Subcutaneous adipose tissue (tissue), 4 donors: ENCODE data around the gene ATG2A. TPM values are rescaled to one million over a fixed set of nuclear protein-coding genes. Genes with fewer than 3 reads are reported as not detected.

Experiments used
- total RNA-seq, 4 donors: library from RNA; depleted of rRNA; stranded (reverse); fragments of >200 nt; gene quantifications; one replicate each; pipeline ENCODE4 v1.1.0, GENCODE V29; 2016
- TF ChIP-seq, protein P1 (sequence below): fragments of 450-650 bp; IDR thresholded peaks from one replicate; pipeline ENCODE4 v1.5.1; 2016; ENCODE audit warnings: low read depth, mild to moderate bottlenecking, control low read depth, antibody characterized with exemption, moderate library complexity

Gene ATG2A
- total RNA-seq, 4 donors from 2014 or later, result 12.4 to 47.7 (median 22.2) TPM

DNA sequence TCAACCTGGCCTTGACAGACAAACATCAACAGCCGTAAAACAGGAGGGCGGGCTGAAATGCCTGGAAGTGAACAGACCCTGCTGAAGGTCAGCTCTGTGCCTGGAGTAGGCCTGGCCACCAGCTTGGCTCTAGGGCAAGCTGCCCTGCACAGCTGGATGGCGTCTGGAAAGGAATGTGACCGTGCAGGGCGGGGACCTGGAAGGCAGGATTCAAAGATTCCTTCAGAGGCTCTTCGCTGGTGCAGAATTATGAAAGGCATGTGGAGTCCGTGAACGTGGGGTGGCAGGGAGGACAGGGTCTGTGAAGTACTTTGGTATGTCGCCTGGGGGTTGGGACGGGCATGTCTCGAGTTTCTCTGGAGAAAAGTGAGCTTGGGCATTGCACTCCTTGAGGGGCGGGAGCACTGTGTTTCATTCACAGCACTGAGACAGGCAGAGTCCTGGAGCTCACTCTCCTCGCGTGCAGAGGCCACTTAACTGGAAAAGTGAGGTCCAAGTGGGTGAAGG, 40.1 kb downstream of the ATG2A start:
- TF ChIP-seq, protein P1, sequence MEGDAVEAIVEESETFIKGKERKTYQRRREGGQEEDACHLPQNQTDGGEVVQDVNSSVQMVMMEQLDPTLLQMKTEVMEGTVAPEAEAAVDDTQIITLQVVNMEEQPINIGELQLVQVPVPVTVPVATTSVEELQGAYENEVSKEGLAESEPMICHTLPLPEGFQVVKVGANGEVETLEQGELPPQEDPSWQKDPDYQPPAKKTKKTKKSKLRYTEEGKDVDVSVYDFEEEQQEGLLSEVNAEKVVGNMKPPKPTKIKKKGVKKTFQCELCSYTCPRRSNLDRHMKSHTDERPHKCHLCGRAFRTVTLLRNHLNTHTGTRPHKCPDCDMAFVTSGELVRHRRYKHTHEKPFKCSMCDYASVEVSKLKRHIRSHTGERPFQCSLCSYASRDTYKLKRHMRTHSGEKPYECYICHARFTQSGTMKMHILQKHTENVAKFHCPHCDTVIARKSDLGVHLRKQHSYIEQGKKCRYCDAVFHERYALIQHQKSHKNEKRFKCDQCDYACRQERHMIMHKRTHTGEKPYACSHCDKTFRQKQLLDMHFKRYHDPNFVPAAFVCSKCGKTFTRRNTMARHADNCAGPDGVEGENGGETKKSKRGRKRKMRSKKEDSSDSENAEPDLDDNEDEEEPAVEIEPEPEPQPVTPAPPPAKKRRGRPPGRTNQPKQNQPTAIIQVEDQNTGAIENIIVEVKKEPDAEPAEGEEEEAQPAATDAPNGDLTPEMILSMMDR, result no peak

DNA sequence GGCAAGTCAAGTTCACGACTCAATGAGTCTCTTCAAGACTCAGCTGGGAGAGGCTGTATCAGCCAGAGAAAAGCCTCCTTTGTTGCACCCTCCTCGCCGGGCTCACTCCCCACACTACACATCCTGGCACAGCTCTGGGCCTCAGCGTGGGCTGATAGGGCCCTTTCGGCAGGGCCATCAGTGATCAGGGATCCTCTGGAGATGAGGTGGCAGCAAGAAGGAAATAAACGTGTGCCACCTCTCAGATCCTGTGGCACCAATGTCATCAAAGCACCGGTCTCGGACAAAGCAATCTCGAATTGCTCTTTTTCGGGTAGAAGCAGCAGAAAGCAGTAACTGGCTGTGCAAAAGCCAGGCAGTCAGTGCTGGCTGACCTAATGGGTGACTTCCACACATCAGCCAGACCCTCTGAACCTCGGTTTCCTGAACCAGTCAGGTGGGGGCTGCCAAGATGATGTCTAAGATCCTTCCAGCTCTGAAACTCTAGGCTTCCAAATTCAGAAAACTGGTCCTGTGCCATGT, 40.7 kb downstream of the ATG2A start:
- TF ChIP-seq, protein P1, result no peak

DNA sequence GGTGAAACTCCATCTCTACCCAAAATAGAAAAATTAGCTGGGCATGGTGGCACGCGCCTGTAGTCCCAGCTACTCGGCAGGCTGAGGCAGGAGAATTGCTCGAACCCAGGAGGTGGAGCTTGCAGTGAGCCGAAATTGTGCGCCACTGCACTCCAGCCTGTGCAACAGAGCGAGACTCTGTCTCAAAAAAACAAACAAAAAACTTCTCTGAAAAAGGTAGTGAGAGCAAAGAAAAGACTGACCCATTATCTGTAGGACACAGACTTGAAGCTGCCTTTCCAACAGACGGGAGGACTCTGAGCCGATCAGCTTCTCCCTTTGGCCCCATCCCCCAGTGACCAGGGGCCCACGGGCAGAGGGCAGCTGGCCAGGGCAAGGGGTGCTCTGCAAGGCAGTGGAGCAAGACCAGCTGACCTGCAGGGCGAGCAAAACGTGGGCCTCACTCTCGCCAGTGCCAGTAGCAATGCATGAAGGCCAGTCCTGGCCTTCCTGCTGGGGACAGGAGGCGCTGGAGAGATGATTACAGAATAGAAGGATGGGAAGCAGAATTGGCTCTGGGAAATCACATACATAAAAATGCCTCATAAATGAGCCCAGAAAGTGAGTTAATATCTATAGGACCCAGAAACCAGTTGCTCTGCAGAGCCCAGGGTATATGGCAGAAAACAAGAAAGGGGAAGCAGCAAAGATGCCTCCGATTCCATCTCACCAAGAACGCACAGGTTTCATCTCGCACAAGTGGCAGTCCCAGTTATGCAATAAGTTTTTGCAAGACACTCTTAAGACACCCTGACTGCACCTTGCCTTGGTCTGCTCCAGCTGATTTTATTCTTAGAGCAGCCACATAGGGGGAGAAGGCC, 41.4 kb downstream of the ATG2A start:
- TF ChIP-seq, protein P1, result no peak

DNA sequence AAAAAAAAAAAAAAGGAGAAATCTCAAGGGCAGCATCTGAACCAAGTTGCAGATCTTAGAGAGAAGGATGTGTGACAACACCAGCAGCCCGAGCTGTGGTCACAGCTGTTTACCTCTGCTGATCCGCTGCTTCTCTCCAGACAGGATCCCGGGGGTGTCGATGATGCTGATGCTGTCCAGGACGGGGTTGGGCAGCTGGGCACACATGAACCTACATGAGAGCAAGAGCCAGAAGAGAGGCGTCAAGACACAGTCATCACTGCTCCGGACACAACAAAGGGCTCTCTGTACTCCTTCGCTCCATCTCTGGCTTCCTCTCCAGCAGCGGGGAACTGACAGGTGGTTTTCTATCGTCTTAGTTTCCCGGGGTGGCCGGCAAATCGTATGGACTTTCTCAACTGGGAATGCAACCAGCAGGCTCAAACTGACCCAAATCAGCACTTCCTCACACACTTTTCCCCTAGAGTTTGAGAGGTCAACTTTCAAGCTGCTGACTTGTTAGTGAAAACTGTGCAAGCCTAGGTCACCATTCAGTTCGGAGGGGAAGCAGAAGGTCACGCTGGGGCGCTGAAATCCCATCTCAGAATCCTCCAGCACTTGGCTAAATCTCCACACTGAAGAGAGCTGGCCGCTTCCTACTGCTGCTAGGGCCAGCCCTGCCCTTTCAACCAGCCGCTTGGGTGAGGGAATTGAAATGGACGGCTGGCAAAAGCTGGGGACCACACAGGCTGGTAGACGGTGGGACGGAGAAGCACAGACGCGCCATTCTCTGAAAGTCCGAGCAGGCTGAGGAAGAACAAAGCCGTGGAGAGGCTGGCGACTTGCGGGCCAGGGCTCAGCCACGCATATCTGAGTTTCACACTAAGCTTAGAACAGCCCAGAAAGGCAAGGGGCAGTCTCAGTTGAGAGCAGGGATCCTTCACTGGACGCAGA, 42.4 kb downstream of the ATG2A start:
- TF ChIP-seq, protein P1, result no peak

DNA sequence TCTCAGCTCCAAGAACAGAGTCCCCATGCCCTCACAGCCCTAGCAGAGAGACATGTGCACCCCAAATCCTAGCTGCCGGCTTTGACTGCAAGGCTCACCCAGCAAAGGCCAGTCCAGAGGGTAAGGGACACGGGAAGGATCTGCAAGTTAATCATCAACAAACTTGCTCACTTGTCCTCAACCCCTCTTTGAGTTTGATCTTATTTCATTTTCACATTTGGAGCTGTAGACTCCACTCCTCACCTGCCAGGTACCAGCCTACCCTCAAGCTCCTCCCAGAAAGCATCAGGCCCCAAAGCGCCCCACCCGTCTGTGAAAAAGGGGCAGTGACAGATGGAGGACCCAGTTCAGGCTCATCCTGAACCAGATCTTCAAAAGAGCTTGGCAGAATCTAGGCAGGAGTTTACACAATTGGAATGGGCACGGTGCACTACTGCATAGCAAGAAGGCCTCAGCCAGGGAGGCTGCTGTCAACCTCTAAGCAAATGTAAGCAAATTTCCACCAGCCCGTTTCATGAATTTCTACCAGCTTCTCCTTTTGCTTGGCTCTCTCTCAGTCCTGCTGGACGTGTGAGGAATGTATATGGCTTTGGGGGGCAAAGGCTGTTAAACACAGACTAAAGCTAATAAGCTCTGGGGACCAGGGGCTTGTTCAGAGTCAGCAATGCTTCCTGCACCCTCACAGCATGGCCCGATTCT, 44.1 kb downstream of the ATG2A start:
- TF ChIP-seq, protein P1, result no peak

DNA sequence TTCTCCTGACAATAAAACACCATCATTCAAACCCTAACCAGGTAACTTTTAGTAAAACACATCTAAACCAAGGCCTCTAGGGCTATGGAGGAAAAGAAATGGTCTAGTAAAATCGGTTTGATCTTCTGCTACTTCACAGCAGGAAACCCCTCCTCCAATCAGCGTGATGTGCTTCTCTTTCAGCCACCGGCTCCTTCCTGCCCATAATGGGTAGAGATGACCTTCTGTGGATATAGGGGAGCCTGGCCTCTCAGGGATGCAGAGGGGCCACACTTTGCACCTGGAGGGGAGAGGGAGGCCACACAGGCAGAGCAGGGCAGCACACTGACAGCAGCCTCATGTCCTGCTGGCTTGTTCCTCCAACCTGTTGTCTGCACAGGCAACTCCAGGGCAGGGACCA, 45.5 kb downstream of the ATG2A start:
- TF ChIP-seq, protein P1, result no peak
